MM.1S (cell line): ENCODE measurements around the gene SORCS2.

Experiments used
- DNase-seq: peaks from one replicate; pipeline ENCODE4 v3.0.0-alpha.2; 2015
- H2AFZ ChIP-seq: fragments of 300-600 bp; sonication (generic); 2 replicates; pipeline ENCODE4 v1.6.0; 2016; ENCODE audit warnings: antibody characterized with exemption, low read length
- H3F3A ChIP-seq: fragments of 300-600 bp; sonication (generic); 2 replicates; pipeline ENCODE4 v1.6.1; 2016; ENCODE audit warnings: mild to moderate bottlenecking, antibody characterized with exemption, low read length, moderate library complexity, mixed read lengths; ENCODE audit not compliant: insufficient read depth
- H3K27ac ChIP-seq: fragments of 300-600 bp; sonication (generic); 2 replicates; pipeline ENCODE4 v1.5.1; 2016; ENCODE audit warnings: mild to moderate bottlenecking, low read length
- H3K27me3 ChIP-seq: fragments of 300-600 bp; sonication (generic); replicated peaks from 2 replicates; pipeline ENCODE4 v1.6.0; 2016; ENCODE audit warnings: low read length; ENCODE audit not compliant: insufficient read depth
- H3K36me3 ChIP-seq: fragments of 300-600 bp; sonication (generic); replicated peaks from 2 replicates; pipeline ENCODE4 v1.6.1; 2016; ENCODE audit warnings: mild to moderate bottlenecking, low read length, mixed read lengths; ENCODE audit not compliant: insufficient read depth
- H3K4me1 ChIP-seq: fragments of 300-600 bp; sonication (generic); 2 replicates; pipeline ENCODE4 v1.6.1; 2016; ENCODE audit warnings: low read length, mixed read lengths
- H3K4me2 ChIP-seq: fragments of 300-600 bp; sonication (generic); 2 replicates; pipeline ENCODE4 v1.6.0; 2016; ENCODE audit warnings: low read depth, low read length
- H3K4me3 ChIP-seq: fragments of 300-600 bp; sonication (generic); 2 replicates; pipeline ENCODE4 v1.5.1; 2016; ENCODE audit warnings: low read length, mixed read lengths
- H3K79me2 ChIP-seq: fragments of 300-600 bp; sonication (generic); 2 replicates; pipeline ENCODE4 v1.6.1; 2016; ENCODE audit warnings: mixed run types, low read length, mixed read lengths
- H3K9ac ChIP-seq: fragments of 300-600 bp; sonication (generic); 2 replicates; pipeline ENCODE4 v1.6.1; 2016; ENCODE audit warnings: low read length, mixed read lengths
- H3K9me2 ChIP-seq: fragments of 300-600 bp; sonication (generic); replicated peaks from 2 replicates; pipeline ENCODE4 v1.6.1; 2016; ENCODE audit warnings: mild to moderate bottlenecking, low read length, mixed read lengths; ENCODE audit not compliant: insufficient read depth
- H3K9me3 ChIP-seq: fragments of 300-600 bp; sonication (generic); replicated peaks from 2 replicates; pipeline ENCODE4 v1.6.1; 2016; ENCODE audit warnings: mild to moderate bottlenecking, low read length, mixed read lengths; ENCODE audit not compliant: insufficient read depth
- H4K20me1 ChIP-seq: fragments of 300-600 bp; sonication (generic); 2 replicates; pipeline ENCODE4 v1.6.1; 2016; ENCODE audit warnings: mild to moderate bottlenecking, low read length, moderate library complexity, mixed read lengths; ENCODE audit not compliant: insufficient read depth
- EZH2 ChIP-seq: fragments of 300-600 bp; sonication (generic); optimal IDR thresholded peaks from 2 replicates; pipeline ENCODE3; 2017; ENCODE audit warnings: low read depth, mild to moderate bottlenecking, antibody characterized with exemption, low read length, mixed read lengths
- EZH2phosphoT487 ChIP-seq: fragments of 300-600 bp; sonication (generic); IDR thresholded peaks from 2 replicates; pipeline ENCODE4 v1.6.1; 2018; ENCODE audit warnings: antibody characterized with exemption, low read length
- TF ChIP-seq, protein P1 (sequence below): fragments of 300-600 bp; sonication (generic); IDR thresholded peaks from 2 replicates; pipeline ENCODE4 v1.5.1; 2016; ENCODE audit warnings: antibody characterized with exemption, low read length, mixed read lengths

The SORCS2 gene

DNA sequence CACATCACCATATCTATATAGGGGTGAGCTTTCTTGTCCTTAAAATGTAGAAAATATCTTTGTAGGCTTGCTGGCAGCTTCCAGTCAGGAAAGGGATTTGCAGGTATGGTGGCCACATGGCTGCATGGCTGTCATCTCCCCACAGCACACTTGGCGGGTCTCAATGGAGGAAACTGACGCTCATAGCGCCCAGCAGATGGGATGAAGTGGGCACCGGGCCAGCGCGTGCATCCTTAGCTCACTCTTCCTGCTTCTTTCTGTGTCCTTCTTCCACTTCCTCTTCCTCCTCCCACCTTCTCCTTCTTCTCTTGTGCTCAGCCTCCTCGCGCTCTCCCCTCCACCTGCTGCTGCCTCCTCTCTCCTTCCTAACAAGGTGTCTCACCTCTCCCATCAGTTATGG, 398.6 kb downstream of the SORCS2 start:
- H2AFZ ChIP-seq, result no peak overlapping the region
- no peaks in the 10 kb centered on the region for H3K36me3 ChIP-seq
- TF ChIP-seq, protein P1, sequence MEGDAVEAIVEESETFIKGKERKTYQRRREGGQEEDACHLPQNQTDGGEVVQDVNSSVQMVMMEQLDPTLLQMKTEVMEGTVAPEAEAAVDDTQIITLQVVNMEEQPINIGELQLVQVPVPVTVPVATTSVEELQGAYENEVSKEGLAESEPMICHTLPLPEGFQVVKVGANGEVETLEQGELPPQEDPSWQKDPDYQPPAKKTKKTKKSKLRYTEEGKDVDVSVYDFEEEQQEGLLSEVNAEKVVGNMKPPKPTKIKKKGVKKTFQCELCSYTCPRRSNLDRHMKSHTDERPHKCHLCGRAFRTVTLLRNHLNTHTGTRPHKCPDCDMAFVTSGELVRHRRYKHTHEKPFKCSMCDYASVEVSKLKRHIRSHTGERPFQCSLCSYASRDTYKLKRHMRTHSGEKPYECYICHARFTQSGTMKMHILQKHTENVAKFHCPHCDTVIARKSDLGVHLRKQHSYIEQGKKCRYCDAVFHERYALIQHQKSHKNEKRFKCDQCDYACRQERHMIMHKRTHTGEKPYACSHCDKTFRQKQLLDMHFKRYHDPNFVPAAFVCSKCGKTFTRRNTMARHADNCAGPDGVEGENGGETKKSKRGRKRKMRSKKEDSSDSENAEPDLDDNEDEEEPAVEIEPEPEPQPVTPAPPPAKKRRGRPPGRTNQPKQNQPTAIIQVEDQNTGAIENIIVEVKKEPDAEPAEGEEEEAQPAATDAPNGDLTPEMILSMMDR, result no peak
- TF ChIP-seq EZH2 (no peak), EZH2phosphoT487 (no peak)
- no peaks in the 10 kb centered on the region for H4K20me1 ChIP-seq
- H3K4me3 ChIP-seq, result no peak overlapping the region
- H3K9me2 ChIP-seq, result no peaks in the 10 kb centered on the region
- peaks cover 98% of the 10 kb centered on the region for H3K27me3 ChIP-seq
- no peak overlapping the region for H3K9ac ChIP-seq
- no peaks in the 10 kb centered on the region for H3F3A ChIP-seq
- H3K4me2 ChIP-seq, result no peak overlapping the region
- no peaks in the 10 kb centered on the region for H3K4me1 ChIP-seq
- H3K79me2 ChIP-seq, result no peaks in the 10 kb centered on the region
- no peak for DNase-seq
- H3K27ac ChIP-seq, result no peak overlapping the region
- H3K9me3 ChIP-seq, result no peaks in the 10 kb centered on the region

- Histone ChIP-seq H3K36me3 (no peaks in the 10 kb centered on the region), H3K27me3 (peaks cover 99% of the 10 kb centered on the region), H3F3A (no peaks in the 10 kb centered on the region), H2AFZ (no peak overlapping the region), H3K9ac (no peak overlapping the region), H3K4me2 (no peak overlapping the region), H3K4me3 (no peak overlapping the region), H3K79me2 (no peaks in the 10 kb centered on the region), H3K9me2 (no peaks in the 10 kb centered on the region), H4K20me1 (no peaks in the 10 kb centered on the region), H3K4me1 (no peaks in the 10 kb centered on the region), H3K27ac (no peak overlapping the region), H3K9me3 (no peaks in the 10 kb centered on the region)
- DNase-seq, result no peak
- TF ChIP-seq, protein P1, result no peak
- TF ChIP-seq EZH2 (no peak), EZH2phosphoT487 (no peak)
Observed at GRCh38 chr4:7591409-7592053, 399.2 kb downstream of the SORCS2 start.

DNA sequence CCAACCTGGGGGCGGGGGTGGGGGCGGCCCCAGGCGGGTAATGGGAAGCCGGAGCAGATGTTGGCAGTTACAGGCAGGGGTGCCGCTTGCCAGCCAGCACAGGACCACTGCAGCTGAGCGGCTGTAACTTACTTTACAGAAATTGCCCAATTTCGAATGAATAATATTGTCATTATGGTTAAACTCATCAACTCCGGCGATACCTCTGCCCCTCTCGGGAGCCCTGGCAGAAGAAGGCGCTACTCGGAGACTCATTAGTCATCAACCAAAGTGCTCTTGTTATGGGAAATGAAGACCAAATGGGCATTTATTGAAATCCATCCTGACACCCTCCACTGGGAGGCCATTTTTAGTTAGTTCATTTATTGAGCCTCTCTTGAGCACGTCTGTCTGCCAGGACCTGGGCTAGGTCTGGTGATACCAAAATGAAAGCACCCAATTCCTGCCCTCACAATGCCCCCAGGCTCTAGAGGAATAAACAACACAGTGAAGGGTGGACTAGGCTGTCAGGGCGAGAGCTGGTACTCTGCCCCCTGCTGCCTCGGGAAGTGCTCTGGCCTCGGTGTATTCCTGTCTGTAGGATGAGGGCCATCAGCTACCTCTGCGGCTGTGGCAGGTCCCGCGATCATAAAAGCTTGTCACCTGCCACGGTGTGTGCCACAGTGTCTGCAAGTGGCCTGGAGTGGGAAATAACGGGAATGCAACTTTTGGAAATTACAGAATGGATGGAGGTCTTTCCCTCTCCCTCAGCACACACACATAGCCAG, 401.5 kb downstream of the SORCS2 start:
- Histone ChIP-seq H3K4me1 (no peaks in the 10 kb centered on the region), H3K9me2 (no peaks in the 10 kb centered on the region), H3F3A (no peaks in the 10 kb centered on the region), H3K4me2 (no peak overlapping the region), H3K27ac (no peak overlapping the region), H3K27me3 (peaks cover 89% of the 10 kb centered on the region), H3K9ac (no peak overlapping the region), H3K36me3 (no peaks in the 10 kb centered on the region), H4K20me1 (no peaks in the 10 kb centered on the region), H3K79me2 (no peaks in the 10 kb centered on the region), H2AFZ (no peak overlapping the region), H3K4me3 (no peak overlapping the region), H3K9me3 (no peaks in the 10 kb centered on the region)
- TF ChIP-seq EZH2 (no peak), EZH2phosphoT487 (no peak)
- TF ChIP-seq, protein P1, result no peak
- no peak for DNase-seq
